ENCODE results near the gene CT47C1. TPM values are rescaled to one million over a fixed set of nuclear protein-coding genes. Genes with fewer than 3 reads are reported as not detected.
"Not testable (repeated sequence)": the region's sequence is repeated elsewhere in the genome, so short reads cannot be mapped to it uniquely, and the experiment has no call there.

Gene CT47C1
- total RNA-seq, 1 experiment from 2014 or later, result not detected

DNA sequence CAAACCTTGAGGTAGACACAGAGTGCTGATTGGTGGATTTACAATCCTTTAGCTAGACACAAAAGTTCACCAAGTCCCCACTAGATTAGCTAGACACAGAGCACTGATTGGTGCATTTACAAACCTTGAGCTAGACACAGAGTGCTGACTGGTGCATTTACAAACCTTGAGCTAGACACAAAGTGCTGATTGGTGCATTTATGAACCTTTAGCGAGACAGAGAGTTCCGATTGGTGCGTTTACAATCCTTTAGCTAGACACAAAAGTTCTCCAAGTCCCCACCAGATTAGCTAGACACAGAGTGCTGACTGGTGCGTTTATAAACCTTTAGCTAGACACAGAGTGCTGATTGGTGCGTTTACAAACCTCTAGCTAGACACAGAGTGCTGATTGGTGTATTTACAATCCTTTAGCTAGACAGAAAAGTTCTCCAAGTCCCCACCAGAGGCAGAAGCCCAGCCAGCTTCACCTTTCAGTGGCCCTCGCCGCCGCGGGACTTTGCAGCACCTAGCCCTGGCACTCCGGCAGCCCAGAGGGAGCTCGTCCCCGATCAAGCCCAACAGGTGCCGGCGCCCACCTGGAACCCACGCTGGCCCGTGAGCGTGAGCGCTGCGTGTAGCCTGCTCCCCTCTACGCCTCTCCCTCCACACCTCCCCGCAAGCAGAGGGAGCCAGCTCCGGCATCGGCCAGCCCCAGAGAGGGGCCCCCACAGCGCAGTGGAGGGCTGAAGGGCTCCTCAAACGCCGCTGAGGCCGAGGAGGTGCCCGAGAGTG lies 44.6 kb upstream of the CT47C1 start:
- H3K9me3 ChIP-seq (ENCODE audit: control insufficient read depth, insufficient read depth, low read depth, low read length); POLR2A ChIA-PET; BruUV-seq (replicated peaks); CTCF ChIA-PET; H3K36me3 ChIP-seq (ENCODE audit: control insufficient read depth, insufficient read depth, low read length); H3K4me1 ChIP-seq (ENCODE audit: control insufficient read depth, insufficient read depth, low read length); ATAC-seq; H3K4me3 ChIP-seq (ENCODE audit: low read depth in 2 of 2, low read length in 2 of 2); H3K27me3 ChIP-seq (ENCODE audit: control insufficient read depth, insufficient read depth, low read length); DNase-seq (ENCODE audit: low read depth, low spot score); in situ Hi-C loops (cut with HindIII; ENCODE audit: low pct_unique_long_range_greater_than_20kb, low sequenced_read_pairs); H3K27ac ChIP-seq (ENCODE audit: low read length); intact Hi-C loops (cut with micrococcal nuclease; ENCODE audit: unreplicated experiment): not testable (repeated sequence)

DNA sequence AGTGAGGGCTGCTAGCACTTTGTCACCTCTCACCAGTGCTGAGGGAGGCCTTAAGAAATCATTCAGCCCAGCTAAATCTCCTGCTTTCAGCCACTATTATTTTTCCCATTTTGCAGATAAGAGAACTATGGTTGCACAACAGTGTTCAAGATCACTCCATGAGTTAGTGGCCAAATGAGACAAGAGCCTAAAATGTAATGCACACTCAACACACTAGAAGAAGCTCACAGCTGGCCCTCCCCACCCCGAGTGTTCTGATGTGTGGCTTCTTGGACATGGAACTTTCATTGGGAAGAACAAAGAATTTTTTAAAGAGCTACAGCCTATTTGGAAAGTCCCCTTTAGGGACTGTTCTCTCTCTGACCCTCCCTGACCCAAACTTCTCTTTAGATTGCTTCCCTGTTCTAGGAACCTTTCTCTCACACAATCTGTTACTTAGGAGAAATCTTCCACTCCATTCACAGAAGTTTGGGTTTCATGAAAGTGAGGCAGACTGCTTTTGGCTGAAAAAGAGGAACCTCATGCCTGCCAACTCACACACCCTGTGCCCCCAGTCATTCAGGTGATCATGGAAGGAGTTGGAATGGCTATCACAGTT lies 44.0 kb upstream of the CT47C1 start:
- no peaks in the 10 kb centered on the region for H3K9me3 ChIP-seq (ENCODE audit: control insufficient read depth, insufficient read depth, low read depth, low read length)
- no peaks in the 10 kb centered on the region; the same call in 1 of the 2 replicates for H3K4me1 ChIP-seq (ENCODE audit: control insufficient read depth, insufficient read depth, low read length)
- ChIA-PET CTCF (no interaction called here), POLR2A (no interaction called here)
- intact Hi-C loops (cut with micrococcal nuclease; ENCODE audit: unreplicated experiment) (no loop called here), in situ Hi-C loops (cut with HindIII; ENCODE audit: low pct_unique_long_range_greater_than_20kb, low sequenced_read_pairs) (no loop called here)
- no peaks in the 10 kb centered on the region for H3K36me3 ChIP-seq (ENCODE audit: control insufficient read depth, insufficient read depth, low read length)
- H3K27ac ChIP-seq (ENCODE audit: low read length), result no peak overlapping the region
- H3K27me3 ChIP-seq (ENCODE audit: control insufficient read depth, insufficient read depth, low read length), result no peaks in the 10 kb centered on the region
- ATAC-seq, result no peak
- DNase-seq (ENCODE audit: low read depth, low spot score), result no peak
- BruUV-seq (replicated peaks), result no TSS peak
- no peak for TF ChIP-seq TCF7L2 (IDR thresholded peaks at IDR 0.05; ENCODE audit: low read depth, low read length)
- TF ChIP-seq, protein P1, sequence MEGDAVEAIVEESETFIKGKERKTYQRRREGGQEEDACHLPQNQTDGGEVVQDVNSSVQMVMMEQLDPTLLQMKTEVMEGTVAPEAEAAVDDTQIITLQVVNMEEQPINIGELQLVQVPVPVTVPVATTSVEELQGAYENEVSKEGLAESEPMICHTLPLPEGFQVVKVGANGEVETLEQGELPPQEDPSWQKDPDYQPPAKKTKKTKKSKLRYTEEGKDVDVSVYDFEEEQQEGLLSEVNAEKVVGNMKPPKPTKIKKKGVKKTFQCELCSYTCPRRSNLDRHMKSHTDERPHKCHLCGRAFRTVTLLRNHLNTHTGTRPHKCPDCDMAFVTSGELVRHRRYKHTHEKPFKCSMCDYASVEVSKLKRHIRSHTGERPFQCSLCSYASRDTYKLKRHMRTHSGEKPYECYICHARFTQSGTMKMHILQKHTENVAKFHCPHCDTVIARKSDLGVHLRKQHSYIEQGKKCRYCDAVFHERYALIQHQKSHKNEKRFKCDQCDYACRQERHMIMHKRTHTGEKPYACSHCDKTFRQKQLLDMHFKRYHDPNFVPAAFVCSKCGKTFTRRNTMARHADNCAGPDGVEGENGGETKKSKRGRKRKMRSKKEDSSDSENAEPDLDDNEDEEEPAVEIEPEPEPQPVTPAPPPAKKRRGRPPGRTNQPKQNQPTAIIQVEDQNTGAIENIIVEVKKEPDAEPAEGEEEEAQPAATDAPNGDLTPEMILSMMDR (IDR thresholded peaks at IDR 0.05), result no peak
- TF ChIP-seq, protein P2, sequence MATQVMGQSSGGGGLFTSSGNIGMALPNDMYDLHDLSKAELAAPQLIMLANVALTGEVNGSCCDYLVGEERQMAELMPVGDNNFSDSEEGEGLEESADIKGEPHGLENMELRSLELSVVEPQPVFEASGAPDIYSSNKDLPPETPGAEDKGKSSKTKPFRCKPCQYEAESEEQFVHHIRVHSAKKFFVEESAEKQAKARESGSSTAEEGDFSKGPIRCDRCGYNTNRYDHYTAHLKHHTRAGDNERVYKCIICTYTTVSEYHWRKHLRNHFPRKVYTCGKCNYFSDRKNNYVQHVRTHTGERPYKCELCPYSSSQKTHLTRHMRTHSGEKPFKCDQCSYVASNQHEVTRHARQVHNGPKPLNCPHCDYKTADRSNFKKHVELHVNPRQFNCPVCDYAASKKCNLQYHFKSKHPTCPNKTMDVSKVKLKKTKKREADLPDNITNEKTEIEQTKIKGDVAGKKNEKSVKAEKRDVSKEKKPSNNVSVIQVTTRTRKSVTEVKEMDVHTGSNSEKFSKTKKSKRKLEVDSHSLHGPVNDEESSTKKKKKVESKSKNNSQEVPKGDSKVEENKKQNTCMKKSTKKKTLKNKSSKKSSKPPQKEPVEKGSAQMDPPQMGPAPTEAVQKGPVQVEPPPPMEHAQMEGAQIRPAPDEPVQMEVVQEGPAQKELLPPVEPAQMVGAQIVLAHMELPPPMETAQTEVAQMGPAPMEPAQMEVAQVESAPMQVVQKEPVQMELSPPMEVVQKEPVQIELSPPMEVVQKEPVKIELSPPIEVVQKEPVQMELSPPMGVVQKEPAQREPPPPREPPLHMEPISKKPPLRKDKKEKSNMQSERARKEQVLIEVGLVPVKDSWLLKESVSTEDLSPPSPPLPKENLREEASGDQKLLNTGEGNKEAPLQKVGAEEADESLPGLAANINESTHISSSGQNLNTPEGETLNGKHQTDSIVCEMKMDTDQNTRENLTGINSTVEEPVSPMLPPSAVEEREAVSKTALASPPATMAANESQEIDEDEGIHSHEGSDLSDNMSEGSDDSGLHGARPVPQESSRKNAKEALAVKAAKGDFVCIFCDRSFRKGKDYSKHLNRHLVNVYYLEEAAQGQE (IDR thresholded peaks at IDR 0.05; ENCODE audit: insufficient read depth in 1 of 2, low read depth in 2 of 2, low read length in 1 of 2), result no peak
- no peak for TF ChIP-seq POLR2AphosphoS5 (IDR thresholded peaks at IDR 0.05; ENCODE audit: low read depth, low read length)
- TF ChIP-seq SIN3A (IDR thresholded peaks at IDR 0.05; ENCODE audit: borderline replicate concordance, insufficient read depth, low read depth, low read length), result no peak
- no peak overlapping the region for H3K4me3 ChIP-seq (ENCODE audit: low read depth in 2 of 2, low read length in 2 of 2)

DNA sequence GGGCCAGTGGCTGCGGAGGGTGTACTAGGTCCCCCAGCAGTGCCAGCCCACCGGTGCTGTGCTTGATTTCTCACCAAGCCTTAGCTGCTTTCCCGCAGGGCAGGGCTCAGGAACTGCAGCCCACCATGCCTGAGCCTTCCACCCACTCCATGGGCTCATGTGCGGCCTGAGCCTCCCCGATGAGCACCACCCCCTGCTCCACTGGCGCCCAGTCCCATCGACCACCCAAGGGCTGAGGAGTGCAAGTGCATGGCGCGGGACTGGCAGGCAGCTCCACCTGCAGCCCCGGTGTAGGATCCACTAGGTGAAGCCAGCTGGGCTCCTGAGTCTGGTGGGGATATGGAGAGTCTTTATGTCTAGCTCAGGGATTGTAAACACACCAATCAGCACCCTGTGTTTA lies 43.1 kb upstream of the CT47C1 start:
- H3K4me1 ChIP-seq (ENCODE audit: control insufficient read depth, insufficient read depth, low read length); CTCF ChIA-PET; DNase-seq (ENCODE audit: low read depth, low spot score): not testable (repeated sequence)

More for the DNA sequence above, 43.1 kb upstream of the CT47C1 start:
- H3K4me3 ChIP-seq (ENCODE audit: low read depth in 2 of 2, low read length in 2 of 2); ATAC-seq; intact Hi-C loops (cut with micrococcal nuclease; ENCODE audit: unreplicated experiment); H3K9me3 ChIP-seq (ENCODE audit: control insufficient read depth, insufficient read depth, low read depth, low read length); BruUV-seq (replicated peaks); H3K27ac ChIP-seq (ENCODE audit: low read length); H3K36me3 ChIP-seq (ENCODE audit: control insufficient read depth, insufficient read depth, low read length); H3K27me3 ChIP-seq (ENCODE audit: control insufficient read depth, insufficient read depth, low read length); in situ Hi-C loops (cut with HindIII; ENCODE audit: low pct_unique_long_range_greater_than_20kb, low sequenced_read_pairs); POLR2A ChIA-PET: not testable (repeated sequence)
